Measurements from ENCODE around the gene CEP350.

Gene CEP350

GRCh38 chr1:179978199-179979079, 23.8 kb downstream of the CEP350 start:
- no peak for TF ChIP-seq CTCF (IDR thresholded peaks at IDR 0.05; ENCODE audit: insufficient read depth, low read length, missing control alignments)
- ChIA-PET POLR2A (no interaction called here), CTCF (interaction anchor here (0.8 kb wide), 1 partner anchor 26 kb away, joined by 3 read pairs; no protein-coding TSS in a partner anchor)
- no peak for DNase-seq (ENCODE audit: low read depth, low spot score)
- no peak overlapping the region for H3K4me3 ChIP-seq (ENCODE audit: low read depth, low read length)

GRCh38 chr1:179984101-179984500, 29.5 kb downstream of the CEP350 start:
- TF ChIP-seq CTCF (IDR thresholded peaks at IDR 0.05; ENCODE audit: insufficient read depth, low read length, missing control alignments): no peak
- ChIA-PET POLR2A (no interaction called here), CTCF (interaction anchor here (0.7 kb wide), 1 partner anchor 8 kb away, joined by 3 read pairs; no protein-coding TSS in a partner anchor)
- H3K4me3 ChIP-seq (ENCODE audit: low read depth, low read length): no peak overlapping the region
- no peak for DNase-seq (ENCODE audit: low read depth, low spot score)

GRCh38 chr1:179984942-179985341, 30.3 kb downstream of the CEP350 start:
- no peak for TF ChIP-seq CTCF (IDR thresholded peaks at IDR 0.05; ENCODE audit: insufficient read depth, low read length, missing control alignments)
- ChIA-PET CTCF (no interaction called here), POLR2A (no interaction called here)
- DNase-seq (ENCODE audit: low read depth, low spot score): no peak
- no peak overlapping the region for H3K4me3 ChIP-seq (ENCODE audit: low read depth, low read length)

- no peak overlapping the region for H3K4me3 ChIP-seq (ENCODE audit: low read depth, low read length)
- TF ChIP-seq CTCF (IDR thresholded peaks at IDR 0.05; ENCODE audit: insufficient read depth, low read length, missing control alignments): no peak
- DNase-seq (ENCODE audit: low read depth, low spot score): no peak
- ChIA-PET POLR2A (no interaction called here), CTCF (no interaction called here)
Measured at GRCh38 chr1:179990847-179991246, 36.2 kb downstream of the CEP350 start.

- POLR2A ChIA-PET: interaction anchor here (0.6 kb wide), 1 partner anchor 1018 kb away, joined by 5 read pairs; no protein-coding TSS in a partner anchor
Measured at GRCh38 chr1:179995576-179995975, 41.0 kb downstream of the CEP350 start.

More at GRCh38 chr1:179995576-179995975, 41.0 kb downstream of the CEP350 start:
- H3K4me3 ChIP-seq (ENCODE audit: low read depth, low read length): no peak overlapping the region
- CTCF ChIA-PET: no interaction called here
- no peak for TF ChIP-seq CTCF (IDR thresholded peaks at IDR 0.05; ENCODE audit: insufficient read depth, low read length, missing control alignments)
- DNase-seq (ENCODE audit: low read depth, low spot score): no peak
